ENCODE data around the gene INF2. TPM values are rescaled to one million over a fixed set of nuclear protein-coding genes. Genes with fewer than 3 reads are reported as not detected.
"Not testable (repeated sequence)": the region's sequence is repeated elsewhere in the genome, so short reads cannot be mapped to it uniquely, and the experiment has no call there.

INF2 gene
- total and polyA plus RNA-seq, 5 experiments from 2014 or later = 1.8 to 121 (median 7.6) TPM

DNA sequence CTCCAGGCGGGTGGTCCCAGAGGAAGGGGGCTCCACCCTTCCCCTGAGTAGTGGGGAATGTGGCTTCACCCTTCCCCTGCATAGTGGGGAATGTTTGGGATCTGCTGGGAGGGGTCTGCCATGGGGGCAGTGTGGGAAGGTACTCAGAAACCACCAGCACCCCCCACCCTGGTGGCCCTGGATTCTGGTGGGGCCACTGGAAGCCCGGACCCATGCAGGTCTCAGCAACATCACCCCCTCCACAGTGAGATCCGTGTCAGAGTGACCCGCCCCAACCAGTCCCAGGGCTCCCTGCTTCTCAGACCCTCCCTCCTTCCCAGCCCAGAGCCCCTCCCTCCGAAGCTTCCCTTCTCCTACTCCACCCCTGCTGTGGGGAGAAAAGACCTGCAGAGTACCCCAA, 30.3 kb upstream of the INF2 start:
- DNase-seq = no peak
- Mint-ChIP-seq H3K4me3 (peak overlapping the region in 3 of 10 donors; percentile 18 to 54 (median 20)), H3K9me3 (no peaks in the 10 kb centered on the region)

DNA sequence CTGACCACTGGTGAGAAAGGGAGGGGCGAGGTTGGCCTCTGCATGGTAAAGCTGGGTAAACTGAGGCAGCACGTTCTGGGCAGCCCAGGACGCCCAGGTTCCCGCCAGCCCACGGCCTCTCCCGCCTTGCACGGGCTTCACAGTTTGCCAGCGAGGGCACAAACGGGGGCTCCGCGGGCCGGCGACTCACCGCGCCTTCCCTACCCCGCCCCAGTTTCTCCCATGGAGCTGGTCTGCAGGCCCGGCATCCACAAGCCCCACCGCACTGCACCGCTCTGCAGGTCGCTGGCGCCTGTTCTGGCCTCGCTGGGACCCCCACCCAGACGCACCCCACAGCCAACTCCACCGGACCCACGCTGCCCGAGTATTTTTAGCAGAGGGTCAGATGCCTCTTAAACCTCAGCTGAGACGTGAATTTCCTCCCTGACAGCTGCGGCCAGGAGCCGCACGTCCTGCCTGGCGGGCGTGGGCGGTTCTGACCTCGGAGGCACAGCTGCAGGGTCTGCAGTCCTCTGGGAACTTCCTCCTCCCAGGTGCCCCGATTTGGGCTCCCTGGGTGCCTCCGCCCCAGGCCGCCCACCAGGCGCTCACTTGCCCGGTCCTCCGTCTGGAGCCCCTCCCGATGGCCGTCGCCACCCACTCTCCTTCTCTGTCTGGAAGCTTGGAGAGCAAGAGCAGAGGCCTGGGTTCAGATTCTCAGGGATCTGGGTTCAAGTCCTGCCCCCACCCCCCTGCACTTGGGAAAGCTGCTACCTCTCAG, 29.5 kb upstream of the INF2 start:
- POLR2A ChIA-PET = interaction anchor here (2.1 kb wide), 1 partner anchor 19 kb away, joined by 7 read pairs; no protein-coding TSS in a partner anchor
- Mint-ChIP-seq H3K36me3 (no peaks in the 10 kb centered on the region), H3K4me3 (peak overlapping the region in 7 of 10 donors; percentile 19 to 78 (median 48)), H3K9me3 (no peaks in the 10 kb centered on the region), H3K27me3 (peaks cover 0 to 10% (median 0%) of the 10 kb centered on the region in 5 donors), H3K4me1 (peaks cover 19 to 75% (median 48%) of the 10 kb centered on the region in 4 donors), H3K27ac (peak overlapping the region in 2 of 10 donors; percentile 20 to 59)
- ATAC-seq = no peak
- DNase-seq = no peak

More for the DNA sequence above, 30.3 kb upstream of the INF2 start:
- Mint-ChIP-seq H3K27me3 (peaks cover 0 to 10% (median 0%) of the 10 kb centered on the region in 5 donors), H3K36me3 (no peaks in the 10 kb centered on the region), H3K27ac (peak overlapping the region in 1 of 10 donors; percentile 57), H3K4me1 (peaks cover 17 to 67% (median 43%) of the 10 kb centered on the region in 4 donors)
- POLR2A ChIA-PET = interaction anchor here (1.4 kb wide), 1 partner anchor 19 kb away, joined by 3 read pairs; no protein-coding TSS in a partner anchor
- no peak for ATAC-seq

DNA sequence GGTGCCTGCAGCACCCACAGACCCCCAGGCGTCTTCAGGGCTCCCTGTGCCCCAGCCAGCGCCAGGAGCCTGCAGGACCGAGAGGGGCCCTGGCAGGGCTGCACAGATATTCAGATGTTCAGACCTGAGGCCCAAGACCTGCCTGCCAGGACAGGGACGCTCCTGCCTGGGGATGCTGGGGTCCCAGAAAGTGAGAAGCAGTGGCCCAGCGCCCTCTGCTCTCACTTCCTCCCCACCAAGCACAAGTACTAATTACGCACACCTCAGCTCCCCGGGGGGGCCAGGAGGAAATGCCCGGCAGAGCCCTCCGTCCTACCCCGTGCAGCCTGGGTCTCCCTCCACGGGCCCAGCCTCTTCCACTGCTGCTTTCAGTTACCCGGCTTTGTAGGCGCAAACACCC, 28.8 kb upstream of the INF2 start:
- Mint-ChIP-seq H3K4me1 (peaks cover 26 to 78% (median 55%) of the 10 kb centered on the region in 4 donors), H3K27me3 (peaks cover 0 to 13% (median 0%) of the 10 kb centered on the region in 5 donors), H3K9me3 (no peaks in the 10 kb centered on the region), H3K27ac (peak overlapping the region in 3 of 10 donors; percentile 20 to 59 (median 55)), H3K4me3 (peak overlapping the region in 8 of 10 donors; percentile 8 to 78 (median 58)), H3K36me3 (no peaks in the 10 kb centered on the region)
- DNase-seq = no peak
- peak; percentile 22 to 31 for ATAC-seq
- POLR2A ChIA-PET = interaction anchor here (2.1 kb wide), 1 partner anchor 18 kb away, joined by 7 read pairs; no protein-coding TSS in a partner anchor

DNA sequence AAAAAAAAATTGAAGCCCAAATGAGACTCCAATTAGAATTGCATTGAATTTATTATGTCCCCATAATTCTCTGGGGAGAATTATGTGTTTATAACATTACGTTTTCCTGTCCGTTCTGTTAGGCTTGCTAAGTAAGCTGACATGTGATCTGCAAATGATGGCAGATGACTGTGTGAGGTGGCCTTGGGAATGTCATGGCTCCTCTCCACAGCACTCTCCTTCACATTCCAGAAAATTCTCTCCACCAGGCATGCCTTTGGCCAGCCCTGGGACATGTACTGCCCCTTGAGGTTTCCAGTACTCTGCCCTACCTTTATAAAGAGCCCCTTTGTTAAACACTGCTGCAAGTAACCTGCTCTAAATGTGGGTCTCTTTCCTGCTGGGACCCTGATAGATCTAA, 28.3 kb upstream of the INF2 start:
- Mint-ChIP-seq H3K4me3 (peak overlapping the region in 4 of 10 donors; percentile 30 to 64 (median 52)), H3K27ac (no peak overlapping the region), H3K9me3 (no peaks in the 10 kb centered on the region), H3K4me1 (peaks cover 25 to 78% (median 54%) of the 10 kb centered on the region in 4 donors), H3K27me3 (peaks cover 0 to 11% (median 0%) of the 10 kb centered on the region in 5 donors), H3K36me3 (no peaks in the 10 kb centered on the region)
- no peak for DNase-seq
- POLR2A ChIA-PET = interaction anchor here (2.1 kb wide), 1 partner anchor 18 kb away, joined by 7 read pairs; no protein-coding TSS in a partner anchor
- ATAC-seq = no peak

DNA sequence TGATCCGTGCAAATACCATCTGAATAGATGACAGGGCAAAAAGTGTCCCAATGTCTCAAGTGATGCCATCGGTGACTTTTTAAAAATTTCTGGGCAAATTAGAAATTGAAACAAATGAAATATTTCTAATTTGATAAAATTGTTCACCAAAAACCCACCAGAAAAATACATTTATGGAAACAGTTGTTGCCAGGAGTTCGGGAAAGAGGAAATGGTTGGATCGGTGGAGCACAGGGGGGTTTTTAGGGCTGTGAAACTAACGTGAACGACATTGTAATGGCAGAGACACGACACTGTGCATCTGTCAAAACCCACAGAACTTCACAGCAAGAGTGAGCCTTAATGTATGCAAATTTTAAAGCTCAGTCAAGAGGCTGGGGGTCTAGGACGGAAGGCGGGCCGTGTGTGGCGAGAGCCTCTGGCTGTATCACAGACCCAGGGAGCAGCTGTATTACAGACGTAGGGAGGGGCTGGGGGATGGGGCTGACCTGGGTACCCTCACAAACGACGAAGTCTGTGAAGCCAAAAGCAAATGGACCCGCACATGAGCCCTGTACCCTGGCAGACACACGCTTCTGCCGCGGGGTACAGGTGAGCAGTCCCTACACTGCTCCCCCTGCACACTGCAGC, 27.8 kb upstream of the INF2 start:
- DNase-seq, ATAC-seq, H3K36me3 Mint-ChIP-seq, H3K9me3 Mint-ChIP-seq: not testable (repeated sequence)
- Mint-ChIP-seq H3K27ac (peak overlapping the region in 1 of 10 donors; percentile 14), H3K27me3 (peaks cover 0 to 11% (median 0%) of the 10 kb centered on the region in 5 donors), H3K4me3 (peak overlapping the region in 1 of 10 donors; percentile 64), H3K4me1 (peaks cover 27 to 77% (median 50%) of the 10 kb centered on the region in 4 donors)
- POLR2A ChIA-PET = interaction anchor here (2.1 kb wide), 1 partner anchor 17 kb away, joined by 7 read pairs; no protein-coding TSS in a partner anchor

DNA sequence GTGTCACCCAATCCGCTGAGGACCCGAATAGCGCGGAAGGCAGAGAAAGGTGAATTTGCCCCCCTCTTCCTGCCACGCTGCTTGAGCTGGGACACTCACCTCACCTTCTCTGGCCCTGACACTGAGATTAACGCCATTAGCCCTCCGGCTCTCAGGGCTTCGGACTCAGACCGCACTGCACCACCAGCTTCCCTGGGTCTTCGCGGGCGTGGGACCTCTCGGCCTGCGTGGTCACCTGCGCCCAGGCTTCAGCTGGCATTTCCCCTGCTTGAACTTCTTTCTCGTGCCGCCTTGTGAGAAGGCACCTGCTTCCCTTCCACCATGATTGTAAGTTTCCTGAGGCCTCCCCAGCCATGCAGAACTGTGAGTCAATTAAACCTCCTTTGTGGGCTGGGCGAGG, 26.9 kb upstream of the INF2 start:
- H3K36me3 Mint-ChIP-seq, H3K9me3 Mint-ChIP-seq, H3K4me3 Mint-ChIP-seq, DNase-seq, POLR2A ChIA-PET, ATAC-seq: not testable (repeated sequence)
- Mint-ChIP-seq H3K27ac (peak overlapping the region in 1 of 10 donors; percentile 48), H3K27me3 (peaks cover 0 to 11% (median 0%) of the 10 kb centered on the region in 5 donors), H3K4me1 (peaks cover 27 to 68% (median 42%) of the 10 kb centered on the region in 4 donors)

DNA sequence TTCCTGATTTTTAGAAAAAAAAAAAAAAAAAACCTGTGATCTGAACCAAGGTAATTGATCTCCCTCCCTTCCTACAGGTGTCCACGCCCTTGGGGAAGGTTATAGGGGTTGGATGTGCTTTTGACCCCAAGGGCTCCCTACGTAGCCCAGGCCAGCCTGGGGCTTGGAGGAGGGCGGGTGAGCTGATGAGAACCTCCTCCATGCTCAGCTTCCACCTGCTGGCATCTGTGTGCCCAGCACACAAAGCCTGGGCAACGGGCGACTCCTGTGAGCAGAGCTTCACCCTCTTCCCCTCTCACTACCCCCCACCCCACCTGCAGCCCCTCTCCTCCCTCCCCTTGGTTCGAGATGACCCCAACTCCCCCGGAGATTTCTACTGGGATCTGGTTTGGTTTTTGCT, 25.3 kb upstream of the INF2 start:
- POLR2A ChIA-PET = interaction anchor here (1.5 kb wide), 1 partner anchor 15 kb away, joined by 4 read pairs; no protein-coding TSS in a partner anchor
- DNase-seq = no peak
- peaks cover 0 to 10% (median 0%) of the 10 kb centered on the region in 5 donors for H3K27me3 Mint-ChIP-seq
- H3K9me3 Mint-ChIP-seq = no peaks in the 10 kb centered on the region
- peak overlapping the region in 3 of 10 donors; percentile 31 to 52 (median 49) for H3K27ac Mint-ChIP-seq
- no peaks in the 10 kb centered on the region for H3K36me3 Mint-ChIP-seq
- no peak for ATAC-seq
- H3K4me1 Mint-ChIP-seq = peaks cover 22 to 52% (median 32%) of the 10 kb centered on the region in 4 donors
- peak overlapping the region in 1 of 10 donors; percentile 65 for H3K4me3 Mint-ChIP-seq

DNA sequence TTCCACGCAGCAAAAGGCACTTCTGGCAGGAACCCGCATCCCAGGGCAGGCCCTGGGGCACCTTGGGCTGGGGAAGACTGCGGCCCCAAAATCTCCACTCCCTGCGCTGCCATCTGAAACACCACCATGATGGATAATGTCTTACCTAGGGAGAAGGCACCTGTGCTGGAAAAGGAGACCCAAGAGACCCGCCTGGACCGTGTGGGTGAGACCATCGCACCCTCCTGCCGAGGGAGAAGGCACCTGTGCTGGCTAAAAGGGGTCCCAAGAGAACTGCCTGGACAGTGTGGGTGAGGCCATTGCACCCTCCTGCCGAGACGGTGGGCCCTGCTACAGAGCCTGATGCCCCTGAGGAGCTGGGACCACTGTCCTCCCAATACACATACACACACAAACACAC, 24.8 kb upstream of the INF2 start:
- ATAC-seq (no peak), DNase-seq (no peak)
- peak overlapping the region in 5 of 10 donors; percentile 49 to 90 (median 79) for H3K27ac Mint-ChIP-seq
- no peaks in the 10 kb centered on the region for H3K9me3 Mint-ChIP-seq
- H3K4me3 Mint-ChIP-seq = peak overlapping the region in 2 of 10 donors; percentile 3 to 28
- H3K27me3 Mint-ChIP-seq = peaks cover 0 to 10% (median 0%) of the 10 kb centered on the region in 5 donors
- POLR2A ChIA-PET = no interaction called here
- H3K36me3 Mint-ChIP-seq = no peaks in the 10 kb centered on the region
- peaks cover 22 to 48% (median 32%) of the 10 kb centered on the region in 4 donors for H3K4me1 Mint-ChIP-seq

DNA sequence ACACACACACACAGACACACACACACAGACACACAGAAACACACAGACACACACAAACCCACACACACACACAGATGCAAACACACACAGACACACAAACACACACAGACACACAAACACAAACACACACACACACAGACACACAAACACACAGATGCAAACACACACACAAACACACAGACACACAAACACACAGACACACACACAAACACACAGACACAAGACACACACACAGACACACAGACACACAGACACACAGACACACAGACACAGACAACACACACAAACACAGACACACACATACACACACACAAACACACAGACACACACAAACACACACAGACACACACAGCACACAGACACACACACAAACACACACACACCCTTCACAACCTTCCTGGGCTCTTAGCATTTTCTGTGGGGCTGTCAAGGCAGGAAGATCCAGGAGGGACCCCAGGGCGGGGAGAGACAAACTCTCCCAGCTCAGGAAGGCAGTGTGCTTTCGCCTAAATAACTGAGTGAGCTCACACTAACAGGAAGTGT, 24.2 kb upstream of the INF2 start:
- H3K9me3 Mint-ChIP-seq = no peaks in the 10 kb centered on the region
- H3K27me3 Mint-ChIP-seq = peaks cover 0 to 10% (median 0%) of the 10 kb centered on the region in 5 donors
- no peak for DNase-seq
- H3K27ac Mint-ChIP-seq = peak overlapping the region in 8 of 10 donors; percentile 59 to 90 (median 72)
- POLR2A ChIA-PET = interaction anchor here (0.6 to 1.7 kb wide), 10 partner anchors 8 to 88 kb away, joined by 3 to 13 read pairs (median 4); partner anchors contain the start of gene SIVA1
- no peaks in the 10 kb centered on the region for H3K36me3 Mint-ChIP-seq
- H3K4me3 Mint-ChIP-seq = peak overlapping the region in 7 of 10 donors; percentile 28 to 68 (median 49)
- ATAC-seq = no peak
- peaks cover 22 to 44% (median 27%) of the 10 kb centered on the region in 4 donors for H3K4me1 Mint-ChIP-seq

DNA sequence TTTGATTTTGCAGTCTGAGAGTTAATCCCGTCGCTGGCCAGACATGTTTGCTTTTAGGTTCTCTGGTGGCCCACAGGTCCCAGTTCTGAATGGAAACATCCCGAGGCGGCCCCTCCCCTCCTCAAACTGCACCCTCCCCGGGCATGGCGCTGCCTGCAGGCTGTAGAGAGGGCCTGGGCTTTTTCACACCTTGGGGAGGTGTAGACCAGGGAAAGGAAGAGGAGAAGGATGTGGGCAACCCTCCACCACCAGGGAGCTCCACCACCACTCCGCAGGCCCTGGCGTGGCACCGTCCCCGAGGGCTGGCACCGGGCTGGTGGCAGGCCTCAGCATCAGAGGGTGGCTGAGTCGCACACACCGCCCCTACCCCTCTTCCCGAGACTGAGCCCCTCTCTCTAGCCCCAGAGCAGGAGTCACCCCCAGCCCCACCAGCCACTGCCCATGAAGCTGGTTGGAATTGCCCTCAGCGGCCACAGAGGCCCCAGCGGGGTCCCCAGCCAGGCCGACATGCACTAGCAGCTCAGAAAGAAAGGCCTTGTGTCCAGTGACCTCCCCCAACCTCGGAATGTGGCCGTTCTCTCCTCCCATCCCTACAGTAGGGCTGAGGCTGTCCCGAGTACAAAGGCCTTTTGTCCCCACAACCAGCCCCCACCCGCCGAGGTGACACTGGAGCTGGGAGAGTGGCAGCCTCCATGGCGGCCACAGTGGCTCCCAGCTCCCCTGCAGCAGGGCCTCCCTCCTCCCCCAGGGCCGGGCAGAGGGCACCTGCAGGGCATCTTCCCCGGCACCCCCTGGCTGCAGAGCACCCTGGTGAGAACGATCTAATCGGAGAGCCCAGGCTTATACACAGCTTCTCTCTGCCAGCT, 23.5 kb upstream of the INF2 start:
- Mint-ChIP-seq H3K4me3 (peak overlapping the region in 7 of 10 donors; percentile 28 to 68 (median 49)), H3K27me3 (peaks cover 0 to 7% (median 0%) of the 10 kb centered on the region in 5 donors), H3K4me1 (peaks cover 15 to 37% (median 20%) of the 10 kb centered on the region in 4 donors), H3K36me3 (no peaks in the 10 kb centered on the region), H3K9me3 (no peaks in the 10 kb centered on the region), H3K27ac (peak overlapping the region in 7 of 10 donors; percentile 59 to 90 (median 79))
- ATAC-seq (peak; percentile 98), DNase-seq (peak in 8 of 10 donors; percentile 31 to 79 (median 52))
- POLR2A ChIA-PET = interaction anchor here (0.6 to 1.7 kb wide), 11 partner anchors 8 to 87 kb away, joined by 3 to 13 read pairs (median 4); partner anchors contain the start of gene SIVA1

DNA sequence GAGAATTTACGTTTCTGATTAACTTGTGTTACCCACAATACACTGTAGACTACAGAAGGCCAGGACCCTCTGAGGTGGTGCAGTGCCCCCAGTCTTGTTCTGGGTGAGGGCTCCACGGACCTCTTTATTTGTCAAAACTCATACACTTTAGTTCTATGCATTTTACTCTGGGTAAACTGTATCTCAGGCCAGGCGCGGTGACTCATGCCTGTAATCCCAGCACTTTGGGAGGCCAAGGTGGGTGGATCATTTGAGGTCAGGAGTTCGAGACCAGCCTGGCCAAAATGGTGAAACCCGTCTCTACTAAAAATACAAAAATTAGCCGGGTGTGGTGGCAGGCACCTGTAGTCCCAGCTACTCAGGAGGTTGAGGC, 22.9 kb upstream of the INF2 start:
- not testable (repeated sequence) for H3K27me3 Mint-ChIP-seq, DNase-seq, ATAC-seq, H3K36me3 Mint-ChIP-seq, H3K4me3 Mint-ChIP-seq, H3K9me3 Mint-ChIP-seq
- H3K4me1 Mint-ChIP-seq = peaks cover 12 to 32% (median 17%) of the 10 kb centered on the region in 4 donors
- H3K27ac Mint-ChIP-seq = peak overlapping the region in 3 of 10 donors; percentile 19 to 57 (median 48)
- POLR2A ChIA-PET = interaction anchor here (1.2 to 1.7 kb wide), 4 partner anchors 9 to 42 kb away, joined by 5 to 13 read pairs (median 10); no protein-coding TSS in a partner anchor
